ENCODE results near the gene IPO4.
"Not testable (repeated sequence)": the region's sequence is repeated elsewhere in the genome, so short reads cannot be mapped to it uniquely, and the experiment has no call there.

GRCh38 chr14:24203249-24203886, 14.8 kb upstream of the IPO4 start:
- not testable (repeated sequence) for TF ChIP-seq POLR2A, CTCF (IDR thresholded peaks at IDR 0.05)

Measured in right lobe of liver (tissue), 4 donors.